GM23338 (cell line): Measurements from ENCODE around the gene ROR1. TPM values are rescaled to one million over a fixed set of nuclear protein-coding genes. Genes with fewer than 3 reads are reported as not detected.
A peak's percentile ranks its signal among the peaks of the same experiment; 100 is the strongest.

Experiments used
- ATAC-seq: fragments of 200-7000 bp; cut with Tn5 transposase; 3 replicates; pipeline ENCODE4 v1.9.1; 2020
- DNase-seq: peaks from one replicate; pipeline ENCODE4 v3.0.0-alpha.2; 2015; ENCODE audit warnings: low spot score
- H2AFZ ChIP-seq: fragments of 200-600 bp; sonication (generic); 2 replicates; pipeline ENCODE4 v1.8.0; 2016; ENCODE audit warnings: antibody characterized with exemption, mild to moderate bottlenecking, moderate library complexity
- H3F3A ChIP-seq: fragments of 200-600 bp; sonication (generic); replicated peaks from 2 replicates; pipeline ENCODE4 v1.8.0; 2017; ENCODE audit warnings: antibody characterized with exemption, mixed run types, low read depth
- H3K27ac ChIP-seq: fragments of 200-600 bp; sonication (generic); 2 replicates; pipeline ENCODE4 v1.6.1; 2016; ENCODE audit warnings: low read depth
- H3K27me3 ChIP-seq: fragments of 200-600 bp; sonication (generic); 2 replicates; pipeline ENCODE4 v1.8.0; 2016; ENCODE audit warnings: mild to moderate bottlenecking, mixed run types, moderate library complexity; ENCODE audit not compliant: insufficient read depth
- H3K36me3 ChIP-seq: fragments of 200-600 bp; sonication (generic); 2 replicates; pipeline ENCODE4 v1.8.0; 2016; ENCODE audit warnings: mild to moderate bottlenecking; ENCODE audit not compliant: insufficient read depth
- H3K4me1 ChIP-seq: fragments of 200-600 bp; sonication (generic); 2 replicates; pipeline ENCODE4 v1.8.0; 2016; ENCODE audit warnings: mild to moderate bottlenecking, moderate library complexity; ENCODE audit not compliant: insufficient read depth
- H3K4me2 ChIP-seq: fragments of 200-600 bp; sonication (generic); 2 replicates; pipeline ENCODE4 v1.7.1; 2017; ENCODE audit warnings: mixed run types
- H3K4me3 ChIP-seq: fragments of 200-600 bp; sonication (generic); 2 replicates; pipeline ENCODE4 v1.6.1; 2016; ENCODE audit warnings: mixed run types
- H3K79me2 ChIP-seq: fragments of 200-600 bp; sonication (generic); replicated peaks from 2 replicates; pipeline ENCODE4 v1.8.0; 2017; ENCODE audit warnings: mild to moderate bottlenecking; ENCODE audit not compliant: insufficient read depth
- H3K9me2 ChIP-seq: fragments of 200-600 bp; sonication (generic); 2 replicates; pipeline ENCODE4 v1.8.0; 2017; ENCODE audit not compliant: insufficient read depth
- H4K20me1 ChIP-seq: fragments of 200-600 bp; sonication (generic); replicated peaks from 2 replicates; pipeline ENCODE4 v1.8.0; 2017; ENCODE audit warnings: mild to moderate bottlenecking; ENCODE audit not compliant: insufficient read depth
- H3K27ac Mint-ChIP-seq: 2 replicates; pipeline ENCODE4 v1.8.0; 2020; ENCODE audit warnings: inconsistent platforms, mild to moderate bottlenecking, moderate library complexity, mixed read lengths
- H3K27me3 Mint-ChIP-seq: 3 replicates; pipeline ENCODE4 v1.8.0; 2022; ENCODE audit warnings: low read depth, mild to moderate bottlenecking, moderate library complexity, mixed read lengths, inconsistent platforms; ENCODE audit not compliant: insufficient read depth, poor library complexity
- H3K36me3 Mint-ChIP-seq: 3 replicates; pipeline ENCODE4 v1.8.0; 2021; ENCODE audit warnings: low read depth, mild to moderate bottlenecking, inconsistent platforms, moderate library complexity, mixed read lengths
- H3K4me1 Mint-ChIP-seq: 3 replicates; pipeline ENCODE4 v1.8.0; 2020; ENCODE audit warnings: mild to moderate bottlenecking, inconsistent platforms, mixed read lengths
- H3K4me3 Mint-ChIP-seq: 3 replicates; pipeline ENCODE4 v1.8.0; 2021; ENCODE audit warnings: moderate library complexity, mild to moderate bottlenecking, inconsistent platforms, mixed read lengths
- H3K9me3 Mint-ChIP-seq: 3 replicates; pipeline ENCODE4 v1.8.0; 2020; ENCODE audit warnings: moderate library complexity, mild to moderate bottlenecking, inconsistent platforms, mixed read lengths
- CTCF ChIP-seq, 2 experiments: fragments of 200-600 bp in 1 of 2; sonication (generic) in 1 of 2; conservative IDR thresholded peaks; 2 replicates each; pipeline versions ENCODE4 v1.5.1 to v1.6.1; 2016 to 2017; ENCODE audit warnings: antibody characterized with exemption in 2 of 2, low read depth in 2 of 2, mild to moderate bottlenecking in 2 of 2, moderate library complexity in 1 of 2
- ETS1 ChIP-seq: IDR thresholded peaks from 2 replicates; pipeline ENCODE4 v1.6.1; 2016; ENCODE audit warnings: antibody characterized with exemption
- EZH2 ChIP-seq: fragments of 200-600 bp; sonication (generic); IDR thresholded peaks from one replicate; pipeline ENCODE4 v1.8.0; 2017; ENCODE audit warnings: antibody characterized with exemption, mild to moderate bottlenecking, low read depth; ENCODE audit not compliant: unreplicated experiment
- EZH2phosphoT487 ChIP-seq: fragments of 200-600 bp; sonication (generic); IDR thresholded peaks from one replicate; pipeline ENCODE4 v1.8.1; 2018; ENCODE audit warnings: antibody characterized with exemption; ENCODE audit not compliant: unreplicated experiment
- JUNB ChIP-seq: IDR thresholded peaks from one replicate; pipeline ENCODE4 v1.6.1; 2016; ENCODE audit warnings: antibody characterized with exemption; ENCODE audit not compliant: unreplicated experiment
- NANOG ChIP-seq: IDR thresholded peaks from 2 replicates; pipeline ENCODE4 v1.6.1; 2016; ENCODE audit warnings: antibody characterized with exemption, borderline replicate concordance
- POLR2AphosphoS5 ChIP-seq: IDR thresholded peaks from 2 replicates; pipeline ENCODE4 v1.6.1; 2016; ENCODE audit warnings: antibody characterized with exemption, low read depth
- REST ChIP-seq: IDR thresholded peaks from one replicate; pipeline ENCODE4 v1.6.1; 2018; ENCODE audit warnings: antibody characterized with exemption; ENCODE audit not compliant: unreplicated experiment
- STAT1 ChIP-seq: IDR thresholded peaks from one replicate; pipeline ENCODE4 v1.6.1; 2016; ENCODE audit warnings: antibody characterized with exemption; ENCODE audit not compliant: unreplicated experiment
- ZNF114 ChIP-seq: fragments of 250-450 bp; sonication (Bioruptor Pico); IDR thresholded peaks from 2 replicates; pipeline ENCODE4 v1.5.0; 2020; ENCODE audit warnings: mild to moderate bottlenecking, moderate library complexity
- ZNF331 ChIP-seq: fragments of 250-450 bp; sonication (Bioruptor Pico); IDR thresholded peaks from 2 replicates; pipeline ENCODE4 v1.5.0; 2020; ENCODE audit warnings: low read depth, mild to moderate bottlenecking, moderate library complexity
- ZNF462 ChIP-seq: fragments of 250-450 bp; sonication (Bioruptor Pico); IDR thresholded peaks from 2 replicates; pipeline ENCODE4 v1.5.0; 2020; ENCODE audit warnings: mild to moderate bottlenecking, moderate library complexity
- polyA plus RNA-seq: library from polyadenylated mRNA; unstranded; fragments of >200 nt; fragmentation: Nextera tagmentation; extraction: Ambion mirVana; gene quantifications from 2 replicates; pipeline ENCODE4 v1.2.1, GENCODE V29; 2016
- total RNA-seq: library from RNA; depleted of rRNA; stranded (reverse); fragments of >200 nt; shearing (Covaris generic); gene quantifications from 2 replicates; pipeline ENCODE4 v1.2.3, GENCODE V29; 2014

ROR1 gene
- total and polyA plus RNA-seq, 2 experiments from 2014 or later = 59.7 to 96.0 TPM

GRCh38 chr1:64131155-64131554 lies 357.3 kb downstream of the ROR1 start:
- 0 out of 2 replicates have a peak, but pooled peaks cover 6% of the 10 kb centered on the region for H3K4me1 ChIP-seq
- H4K20me1 ChIP-seq = 0 out of 2 replicates have a peak, but pooled peaks cover 4% of the 10 kb centered on the region
- 0 out of 2 replicates have a peak, but pooled peaks cover 5% of the 10 kb centered on the region for H3K79me2 ChIP-seq
- H2AFZ ChIP-seq = no peak overlapping the region
- H3K36me3 Mint-ChIP-seq = no peaks in the 10 kb centered on the region
- ATAC-seq = peak; percentile 75
- peaks cover 8% of the 10 kb centered on the region for H3K27me3 Mint-ChIP-seq
- peak overlapping the region; percentile 88 for H3K27ac Mint-ChIP-seq
- H3K4me2 ChIP-seq = no peak overlapping the region
- H3K36me3 ChIP-seq = no peaks in the 10 kb centered on the region
- no peaks in the 10 kb centered on the region for H3K9me3 Mint-ChIP-seq
- H3K4me1 Mint-ChIP-seq = peaks cover 25% of the 10 kb centered on the region
- no peaks in the 10 kb centered on the region for H3F3A ChIP-seq
- no peak overlapping the region for H3K27ac ChIP-seq
- H3K4me3 Mint-ChIP-seq = no peak overlapping the region
- no peak overlapping the region for H3K4me3 ChIP-seq
- H3K27me3 ChIP-seq = no peaks in the 10 kb centered on the region
- peaks cover 4% of the 10 kb centered on the region for H3K9me2 ChIP-seq
- TF ChIP-seq ZNF462 (CRISPR knock-in tag) (no peak), POLR2AphosphoS5 (no peak), EZH2 (no peak), JUNB (no peak), CTCF (conservative IDR thresholded peaks at IDR 0.05; ENCODE audit: low read depth in 2 of 2) (no peak), NANOG (no peak), STAT1 (no peak), EZH2phosphoT487 (no peak), REST (no peak), ZNF331 (CRISPR knock-in tag) (no peak), ZNF114 (CRISPR knock-in tag) (no peak), ETS1 (no peak)
- peak; percentile 52 for DNase-seq
